SK-N-MC (cell line): ENCODE measurements around the gene CEP85.

Experiments used
- EZH2 ChIP-seq: fragments of 200-600 bp; sonication (generic); IDR thresholded peaks from one replicate; pipeline ENCODE4 v1.6.1; 2017; ENCODE audit warnings: antibody characterized with exemption
- POLR2AphosphoS5 ChIP-seq: IDR thresholded peaks from 2 replicates; pipeline ENCODE4 v1.6.1; 2012; ENCODE audit warnings: mild to moderate bottlenecking, low read depth, low read length, borderline replicate concordance

- TF ChIP-seq EZH2, result no peak
- no peak for TF ChIP-seq POLR2AphosphoS5
These were observed 30.2 kb upstream of the CEP85 start for GRCh38 chr1:26203642-26204318.
